GM18951 (cell line): ENCODE data around the gene SLC37A2.

Experiments
- POLR2A ChIP-seq: IDR thresholded peaks from 4 replicates; pipeline ENCODE4 v1.6.1; 2011; ENCODE audit warnings: mild to moderate bottlenecking; ENCODE audit not compliant: insufficient read length, insufficient read depth; ENCODE audit errors: extremely low read depth
- in situ Hi-C: fragments of 300-500 bp; cut with MboI; formaldehyde crosslinking; loops from one replicate; pipeline ENCODE4 v1.12.0; 2022; ENCODE audit warnings: low sequenced_read_pairs, mixed read lengths, inconsistent platforms; ENCODE audit not compliant: unreplicated experiment

The SLC37A2 gene

GRCh38 chr11:125074511-125075241, 11.6 kb downstream of the SLC37A2 start:
- in situ Hi-C loops = no loop called here
- no peak for TF ChIP-seq POLR2A

DNA sequence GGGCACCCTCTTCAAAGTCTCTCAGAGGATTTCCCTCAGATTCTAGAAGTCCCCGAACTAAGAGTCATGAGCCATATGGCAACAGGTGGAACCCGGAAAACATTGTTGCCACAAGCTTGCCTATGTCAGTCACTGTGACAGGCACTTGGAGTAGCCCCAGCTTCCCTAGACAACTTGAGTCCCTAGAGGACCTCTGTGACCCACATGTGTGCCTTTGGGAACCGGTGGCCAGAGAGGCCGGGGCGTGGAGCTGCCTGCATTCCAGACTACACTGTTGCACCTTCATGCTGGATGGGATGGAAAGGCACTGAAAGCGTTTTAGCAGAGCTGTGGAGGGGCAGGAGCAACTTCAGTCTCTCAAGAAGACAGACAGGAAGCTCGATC, 12.1 kb downstream of the SLC37A2 start:
- no peak for TF ChIP-seq POLR2A
- in situ Hi-C loops = no loop called here

GRCh38 chr11:125075900-125076317, 12.8 kb downstream of the SLC37A2 start:
- in situ Hi-C loops = no loop called here
- no peak for TF ChIP-seq POLR2A

- in situ Hi-C loops = no loop called here
These were observed 13.4 kb downstream of the SLC37A2 start for GRCh38 chr11:125076378-125076945.

GRCh38 chr11:125078016-125078415, 14.9 kb downstream of the SLC37A2 start:
- TF ChIP-seq POLR2A = no peak
- in situ Hi-C loops = no loop called here

More at GRCh38 chr11:125076378-125076945, 13.4 kb downstream of the SLC37A2 start:
- TF ChIP-seq POLR2A = no peak

GRCh38 chr11:125078516-125079140, 15.5 kb downstream of the SLC37A2 start:
- TF ChIP-seq POLR2A = no peak
- in situ Hi-C loops = no loop called here

- TF ChIP-seq POLR2A = no peak
- in situ Hi-C loops = no loop called here
These were observed 16.2 kb downstream of the SLC37A2 start for GRCh38 chr11:125079151-125079877.

GRCh38 chr11:125079878-125080530, 16.9 kb downstream of the SLC37A2 start:
- in situ Hi-C loops = no loop called here
- TF ChIP-seq POLR2A = no peak

DNA sequence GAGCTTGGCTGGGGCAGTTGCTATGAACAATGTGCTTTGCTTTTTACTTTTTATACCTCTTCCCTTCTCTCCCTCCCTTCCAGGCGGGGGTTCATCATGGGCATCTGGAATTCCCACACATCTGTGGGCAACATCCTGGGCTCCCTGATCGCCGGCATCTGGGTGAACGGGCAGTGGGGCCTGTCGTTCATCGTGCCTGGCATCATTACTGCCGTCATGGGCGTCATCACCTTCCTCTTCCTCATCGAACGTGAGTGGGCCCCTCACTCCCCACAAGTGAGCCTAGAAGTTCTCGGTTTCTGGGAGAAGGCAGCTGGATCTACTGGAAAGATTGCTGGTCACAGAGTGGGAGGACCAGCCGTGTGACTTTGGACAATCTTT, 17.4 kb downstream of the SLC37A2 start:
- in situ Hi-C loops = no loop called here
- no peak for TF ChIP-seq POLR2A

- TF ChIP-seq POLR2A = no peak
- in situ Hi-C loops = no loop called here
These were observed 18.1 kb downstream of the SLC37A2 start for GRCh38 chr11:125081098-125081798.

DNA sequence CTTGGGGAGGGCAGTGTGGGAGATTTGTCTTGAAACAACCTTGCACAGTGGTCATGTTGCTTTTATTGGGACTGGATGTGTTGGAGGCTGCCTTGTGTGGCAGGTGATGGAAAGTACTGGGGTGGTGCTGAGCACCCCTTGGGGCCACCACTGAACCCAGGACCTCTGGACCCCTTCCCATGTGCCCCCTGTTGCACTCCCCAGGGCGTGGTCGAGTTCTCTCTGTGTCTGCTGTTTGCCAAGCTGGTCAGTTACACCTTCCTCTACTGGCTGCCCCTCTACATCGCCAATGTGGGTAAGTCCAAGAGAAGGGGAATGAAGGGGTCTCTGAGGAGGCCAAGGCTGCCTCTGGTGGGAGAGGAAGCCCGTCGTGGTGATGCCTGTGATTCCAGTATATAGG, 18.9 kb downstream of the SLC37A2 start:
- in situ Hi-C loops = no loop called here
- TF ChIP-seq POLR2A = no peak

DNA sequence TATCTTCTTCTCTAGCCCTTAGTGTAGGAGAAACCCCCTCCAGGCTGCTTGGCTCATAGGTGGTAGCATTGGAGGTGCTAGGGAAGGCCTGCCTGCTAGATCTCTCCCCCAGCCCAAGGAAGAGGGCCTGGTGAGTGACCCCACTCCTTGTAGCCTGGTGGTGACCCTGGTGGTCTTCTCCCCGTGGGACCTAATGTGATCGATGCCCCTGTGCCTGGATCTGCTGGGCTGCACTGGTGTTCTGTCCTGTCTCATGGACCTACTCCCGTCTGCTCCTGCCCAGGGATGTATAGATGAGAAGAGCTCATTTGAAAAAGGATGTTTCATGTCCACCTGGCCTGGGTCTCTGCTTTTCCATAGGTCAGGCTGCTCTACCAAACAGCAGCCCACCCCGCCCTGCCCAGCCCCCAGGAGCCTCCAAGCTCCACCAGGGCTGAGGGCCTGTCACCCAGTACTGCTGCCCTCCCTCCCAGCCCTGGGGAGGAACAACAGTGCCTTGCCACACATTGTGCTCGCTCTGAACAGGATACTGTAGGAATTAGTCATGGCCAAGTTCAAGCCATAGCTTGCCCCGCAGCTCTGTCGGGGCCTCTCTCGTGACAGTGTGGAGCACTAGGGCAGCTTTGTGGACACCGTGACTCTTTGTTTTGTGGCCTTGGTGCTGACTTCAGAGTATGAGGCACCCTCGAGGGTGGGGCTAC, 19.7 kb downstream of the SLC37A2 start:
- no peak for TF ChIP-seq POLR2A
- in situ Hi-C loops = no loop called here

- in situ Hi-C loops = no loop called here
- TF ChIP-seq POLR2A = no peak
These were observed 20.4 kb downstream of the SLC37A2 start for GRCh38 chr11:125083312-125084056.
